ENCODE results near the gene CPN2.

The CPN2 gene

GRCh38 chr3:194296454-194297263, 54.5 kb downstream of the CPN2 start:
- no peaks in the 10 kb centered on the region for H3K9me3 ChIP-seq (ENCODE audit: severe bottlenecking)
- H3K36me3 ChIP-seq = no peaks in the 10 kb centered on the region
- TF ChIP-seq CTCF (IDR thresholded peaks at IDR 0.05; ENCODE audit: low read depth, low read length) = no peak
- H3K4me3 ChIP-seq (ENCODE audit: low read depth, low read length) = no peak overlapping the region
- no peak for DNase-seq
- H3K27me3 ChIP-seq (ENCODE audit: insufficient read depth, low read depth, severe bottlenecking) = no peaks in the 10 kb centered on the region
- H3K27ac ChIP-seq = no peak overlapping the region

GRCh38 chr3:194294895-194295214, 56.3 kb downstream of the CPN2 start:
- no peak for TF ChIP-seq CTCF (IDR thresholded peaks at IDR 0.05; ENCODE audit: low read depth, low read length)
- no peaks in the 10 kb centered on the region for H3K36me3 ChIP-seq
- no peak overlapping the region for H3K4me3 ChIP-seq (ENCODE audit: low read depth, low read length)
- H3K9me3 ChIP-seq (ENCODE audit: severe bottlenecking) = no peaks in the 10 kb centered on the region
- H3K27ac ChIP-seq = no peak overlapping the region
- DNase-seq = no peak
- H3K27me3 ChIP-seq (ENCODE audit: insufficient read depth, low read depth, severe bottlenecking) = no peaks in the 10 kb centered on the region

GRCh38 chr3:194294199-194294894, 56.8 kb downstream of the CPN2 start:
- Histone ChIP-seq H3K27ac (no peak overlapping the region), H3K36me3 (no peaks in the 10 kb centered on the region), H3K9me3 (ENCODE audit: severe bottlenecking) (no peaks in the 10 kb centered on the region), H3K27me3 (ENCODE audit: insufficient read depth, low read depth, severe bottlenecking) (no peaks in the 10 kb centered on the region), H3K4me3 (ENCODE audit: low read depth, low read length) (no peak overlapping the region)
- TF ChIP-seq CTCF (IDR thresholded peaks at IDR 0.05; ENCODE audit: low read depth, low read length) = no peak
- DNase-seq = no peak

- no peaks in the 10 kb centered on the region for H3K27me3 ChIP-seq (ENCODE audit: insufficient read depth, low read depth, severe bottlenecking)
- H3K9me3 ChIP-seq (ENCODE audit: severe bottlenecking) = no peaks in the 10 kb centered on the region
- no peak overlapping the region for H3K27ac ChIP-seq
- no peak for DNase-seq
- H3K36me3 ChIP-seq = no peaks in the 10 kb centered on the region
- TF ChIP-seq CTCF (IDR thresholded peaks at IDR 0.05; ENCODE audit: low read depth, low read length) = no peak
- H3K4me3 ChIP-seq (ENCODE audit: low read depth, low read length) = no peak overlapping the region
These were observed 57.5 kb downstream of the CPN2 start for GRCh38 chr3:194293546-194294198.

- Histone ChIP-seq H3K36me3 (no peaks in the 10 kb centered on the region), H3K27ac (no peak overlapping the region), H3K4me3 (ENCODE audit: low read depth, low read length) (no peak overlapping the region), H3K27me3 (ENCODE audit: insufficient read depth, low read depth, severe bottlenecking) (no peaks in the 10 kb centered on the region), H3K9me3 (ENCODE audit: severe bottlenecking) (no peaks in the 10 kb centered on the region)
- TF ChIP-seq CTCF (IDR thresholded peaks at IDR 0.05; ENCODE audit: low read depth, low read length) = no peak
- no peak for DNase-seq
These were observed 58.8 kb downstream of the CPN2 start for GRCh38 chr3:194292331-194292730.

Data from WERI-Rb-1 (cell line).